ENCODE results near the gene PIGV. TPM values are rescaled to one million over a fixed set of nuclear protein-coding genes. Genes with fewer than 3 reads are reported as not detected.

Gene PIGV
- total and polyA plus RNA-seq, 9 donors, result 9.2 to 15.4 (median 10.9) TPM

DNA sequence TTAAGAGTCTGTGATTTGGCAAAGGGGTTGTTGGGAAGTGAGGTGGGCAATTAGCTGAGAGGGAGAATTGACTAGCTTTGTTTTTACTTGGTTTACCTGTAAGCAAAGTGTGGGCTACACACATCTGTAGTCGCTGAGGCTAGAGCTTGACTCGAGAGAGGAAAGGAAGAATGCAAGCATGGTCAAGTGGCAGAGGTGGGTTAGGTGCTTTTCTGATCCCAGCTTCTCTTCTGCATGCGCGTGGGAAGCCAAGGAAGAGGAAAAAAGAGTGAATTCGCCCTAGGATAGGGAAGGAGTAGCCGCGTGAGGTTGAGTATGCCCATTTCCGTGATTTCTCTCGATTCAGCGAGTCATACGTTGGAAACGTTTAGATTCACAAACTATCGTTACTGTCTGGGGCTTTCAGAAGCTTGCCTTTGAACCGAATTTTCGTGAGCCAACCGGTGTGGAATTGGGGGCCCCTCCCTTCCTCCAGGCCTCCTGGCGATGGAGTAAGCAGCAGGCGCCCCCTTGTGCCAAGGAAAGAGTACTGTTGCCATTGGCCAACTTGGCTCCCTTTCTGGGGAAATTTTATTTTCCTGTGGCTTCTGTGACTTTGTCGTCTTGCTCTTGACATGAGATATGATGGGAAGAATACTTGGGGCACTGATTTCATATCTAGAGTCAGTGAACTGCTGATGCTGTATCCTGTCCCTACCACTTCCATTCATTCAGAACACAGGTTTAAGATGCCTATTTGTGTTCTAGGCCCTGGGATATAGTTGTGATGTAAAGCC is 1.3 kb downstream of the PIGV start:
- Histone ChIP-seq H3K4me1 (ENCODE audit: insufficient read depth) (peaks cover 20% of the 10 kb centered on the region), H3K4me3 (peak overlapping the region; percentile 67), H3K27me3 (no peaks in the 10 kb centered on the region), H3K9me3 (no peaks in the 10 kb centered on the region), H3K36me3 (no peaks in the 10 kb centered on the region), H3K27ac (peak overlapping the region; percentile 96 to 99)
- intact Hi-C loops (cut with DNase I), result loop anchor here (2.0 to 10.0 kb wide), 4 partner anchors 64 to 186 kb away; partner anchors contain the start of gene ARID1A (in 3 of the 4)
- WGBS, 3 donors, result 0 to 2% (median 1%) methylated on average over 19 of the region's 19 CpGs
- TF ChIP-seq EP300 (IDR thresholded peaks at IDR 0.05), result no peak
- TF ChIP-seq POLR2A (IDR thresholded peaks at IDR 0.05), result peak; percentile 46
- TF ChIP-seq, protein P1, sequence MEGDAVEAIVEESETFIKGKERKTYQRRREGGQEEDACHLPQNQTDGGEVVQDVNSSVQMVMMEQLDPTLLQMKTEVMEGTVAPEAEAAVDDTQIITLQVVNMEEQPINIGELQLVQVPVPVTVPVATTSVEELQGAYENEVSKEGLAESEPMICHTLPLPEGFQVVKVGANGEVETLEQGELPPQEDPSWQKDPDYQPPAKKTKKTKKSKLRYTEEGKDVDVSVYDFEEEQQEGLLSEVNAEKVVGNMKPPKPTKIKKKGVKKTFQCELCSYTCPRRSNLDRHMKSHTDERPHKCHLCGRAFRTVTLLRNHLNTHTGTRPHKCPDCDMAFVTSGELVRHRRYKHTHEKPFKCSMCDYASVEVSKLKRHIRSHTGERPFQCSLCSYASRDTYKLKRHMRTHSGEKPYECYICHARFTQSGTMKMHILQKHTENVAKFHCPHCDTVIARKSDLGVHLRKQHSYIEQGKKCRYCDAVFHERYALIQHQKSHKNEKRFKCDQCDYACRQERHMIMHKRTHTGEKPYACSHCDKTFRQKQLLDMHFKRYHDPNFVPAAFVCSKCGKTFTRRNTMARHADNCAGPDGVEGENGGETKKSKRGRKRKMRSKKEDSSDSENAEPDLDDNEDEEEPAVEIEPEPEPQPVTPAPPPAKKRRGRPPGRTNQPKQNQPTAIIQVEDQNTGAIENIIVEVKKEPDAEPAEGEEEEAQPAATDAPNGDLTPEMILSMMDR (IDR thresholded peaks at IDR 0.05), result peak in 2 of 3 donors; percentile 96 to 97
- peak; percentile 85 to 93 (median 89) for DNase-seq

- Histone ChIP-seq H3K36me3 (no peaks in the 10 kb centered on the region), H3K9me3 (no peaks in the 10 kb centered on the region), H3K4me1 (ENCODE audit: insufficient read depth) (peaks cover 19% of the 10 kb centered on the region), H3K4me3 (no peak overlapping the region), H3K27ac (no peak overlapping the region), H3K27me3 (no peaks in the 10 kb centered on the region)
- TF ChIP-seq, protein P1 (IDR thresholded peaks at IDR 0.05), result no peak
- TF ChIP-seq POLR2A (IDR thresholded peaks at IDR 0.05) (no peak), EP300 (IDR thresholded peaks at IDR 0.05) (no peak)
- intact Hi-C loops (cut with DNase I), result loop anchor here (2.0 to 10.0 kb wide), 4 partner anchors 65 to 187 kb away; partner anchors contain the start of gene ARID1A (in 3 of the 4)
- no peak for DNase-seq
- 65 to 69% (median 66%) methylated on average over 3 of the region's 3 CpGs for WGBS, 3 donors
Measured at GRCh38 chr1:26789612-26789865, 1.8 kb downstream of the PIGV start.

DNA sequence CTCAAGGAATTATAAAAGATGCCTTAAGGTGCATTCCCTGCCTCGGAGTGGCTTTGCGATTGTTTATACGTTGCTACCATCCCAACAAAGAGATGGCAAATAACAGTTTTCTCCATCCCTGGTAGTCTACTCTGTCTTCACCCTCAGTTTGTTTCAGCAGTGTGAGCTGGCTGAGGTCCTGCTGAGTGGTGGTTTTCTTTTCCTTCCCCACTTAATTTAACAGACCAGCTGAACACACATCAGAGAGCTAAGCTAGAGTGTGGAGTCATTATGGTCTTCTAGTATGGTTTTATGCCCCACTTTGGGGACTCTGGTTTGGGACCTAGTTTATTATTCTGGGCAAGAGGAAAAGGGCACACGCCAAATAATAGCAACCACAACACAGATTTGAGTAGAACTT is 2.2 kb downstream of the PIGV start:
- no peak for DNase-seq
- no peaks in the 10 kb centered on the region for H3K27me3 ChIP-seq
- no peaks in the 10 kb centered on the region for H3K36me3 ChIP-seq
- no peaks in the 10 kb centered on the region for H3K9me3 ChIP-seq
- no peak overlapping the region for H3K27ac ChIP-seq
- H3K4me1 ChIP-seq (ENCODE audit: insufficient read depth), result peaks cover 15% of the 10 kb centered on the region
- H3K4me3 ChIP-seq, result no peak overlapping the region
- 66 to 76% (median 71%) methylated on average over 4 of the region's 4 CpGs for WGBS, 3 donors
- intact Hi-C loops (cut with DNase I), result loop anchor here (2.0 to 10.0 kb wide), 5 partner anchors 65 to 188 kb away; partner anchors contain the start of gene ARID1A (in 3 of the 4)
- TF ChIP-seq, protein P1 (IDR thresholded peaks at IDR 0.05), result no peak
- TF ChIP-seq POLR2A (IDR thresholded peaks at IDR 0.05) (no peak), EP300 (IDR thresholded peaks at IDR 0.05) (no peak)

- H3K27ac ChIP-seq, result no peak overlapping the region
- intact Hi-C loops (cut with DNase I), result loop anchor here in 3 of 4 donors (2.0 to 5.0 kb wide), 2 partner anchors 188 kb away; no protein-coding TSS in a partner anchor
- no peaks in the 10 kb centered on the region for H3K9me3 ChIP-seq
- no peaks in the 10 kb centered on the region for H3K27me3 ChIP-seq
- peaks cover 10% of the 10 kb centered on the region for H3K4me1 ChIP-seq (ENCODE audit: insufficient read depth)
- TF ChIP-seq EP300 (IDR thresholded peaks at IDR 0.05) (no peak), POLR2A (IDR thresholded peaks at IDR 0.05) (no peak)
- DNase-seq, result no peak
- 68 to 80% (median 75%) methylated on average over 5 of the region's 5 CpGs for WGBS, 3 donors
- no peak overlapping the region for H3K4me3 ChIP-seq
- no peaks in the 10 kb centered on the region for H3K36me3 ChIP-seq
Measured at GRCh38 chr1:26790551-26790953, 2.8 kb downstream of the PIGV start.

DNA sequence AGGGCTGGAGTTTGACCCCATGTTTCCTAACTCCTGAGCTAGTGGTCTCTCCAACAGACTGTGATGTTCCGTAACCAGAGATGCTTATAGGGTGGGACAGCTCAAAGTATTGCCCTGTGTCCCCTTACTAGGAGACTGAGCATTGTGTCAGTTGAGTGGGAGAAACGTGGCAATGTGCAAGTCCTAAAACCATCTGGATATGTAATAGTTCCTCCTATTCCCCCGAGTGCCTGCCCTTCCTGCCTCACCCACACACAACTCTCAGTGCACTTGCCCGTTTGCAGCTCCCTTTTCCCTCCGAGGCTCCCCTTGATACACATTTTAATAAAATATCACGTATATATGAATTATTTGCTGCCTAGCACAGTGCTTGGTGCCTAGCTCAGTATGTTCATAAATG is 3.4 kb downstream of the PIGV start:
- no peaks in the 10 kb centered on the region for H3K27me3 ChIP-seq
- no peaks in the 10 kb centered on the region for H3K36me3 ChIP-seq
- no peak overlapping the region for H3K27ac ChIP-seq
- intact Hi-C loops (cut with DNase I), result loop anchor here in 3 of 4 donors (2.0 to 5.0 kb wide), 2 partner anchors 188 to 189 kb away; no protein-coding TSS in a partner anchor
- 64 to 69% (median 68%) methylated on average over 6 of the region's 6 CpGs for WGBS, 3 donors
- H3K4me1 ChIP-seq (ENCODE audit: insufficient read depth), result peaks cover 5% of the 10 kb centered on the region
- no peaks in the 10 kb centered on the region for H3K9me3 ChIP-seq
- no peak for DNase-seq
- TF ChIP-seq, protein P1 (IDR thresholded peaks at IDR 0.05), result no peak
- TF ChIP-seq EP300 (IDR thresholded peaks at IDR 0.05), result no peak
- no peak for TF ChIP-seq POLR2A (IDR thresholded peaks at IDR 0.05)
- no peak overlapping the region for H3K4me3 ChIP-seq

Data from ovary (tissue), 9 donors.